H9 (cell line): ENCODE measurements around the gene DPYD. TPM values are rescaled to one million over a fixed set of nuclear protein-coding genes. Genes with fewer than 3 reads are reported as not detected.

ENCODE experiments used
- DNase-seq: peaks from one replicate; pipeline ENCODE4 v3.0.0-alpha.2; 2017
- H2AFZ ChIP-seq: one replicate; pipeline ENCODE4 v1.6.1; 2013; ENCODE audit warnings: mild to moderate bottlenecking, low read length, control low read depth, moderate library complexity
- H2AK5ac ChIP-seq: 2 replicates; pipeline ENCODE4 v1.6.1; 2013; ENCODE audit warnings: low read length, control low read depth, mixed read lengths; ENCODE audit not compliant: insufficient read length
- H2BK120ac ChIP-seq: one replicate; pipeline ENCODE4 v1.6.1; 2013; ENCODE audit warnings: low read depth, mild to moderate bottlenecking, low read length, control low read depth, inconsistent platforms; ENCODE audit not compliant: poor library complexity, severe bottlenecking
- H2BK12ac ChIP-seq: 2 replicates; pipeline ENCODE4 v1.6.1; 2013; ENCODE audit warnings: low read length, control low read depth, mixed read lengths, low read depth; ENCODE audit not compliant: insufficient read length
- H2BK15ac ChIP-seq: 2 replicates; pipeline ENCODE4 v1.6.1; 2013; ENCODE audit warnings: low read depth, low read length, control low read depth
- H2BK20ac ChIP-seq: one replicate; pipeline ENCODE4 v1.6.1; 2013; ENCODE audit warnings: low read depth, mild to moderate bottlenecking, low read length, control low read depth, inconsistent platforms; ENCODE audit not compliant: poor library complexity, severe bottlenecking
- H2BK5ac ChIP-seq: 2 replicates; pipeline ENCODE4 v1.6.1; 2013; ENCODE audit warnings: low read length, control low read depth, mixed read lengths; ENCODE audit not compliant: insufficient read length
- H3K14ac ChIP-seq: 2 replicates; pipeline ENCODE4 v1.6.1; 2013; ENCODE audit warnings: low read length, control low read depth; ENCODE audit not compliant: insufficient read depth
- H3K18ac ChIP-seq: 2 replicates; pipeline ENCODE4 v1.6.1; 2013; ENCODE audit warnings: low read depth, mild to moderate bottlenecking, mixed read lengths, low read length, control low read depth; ENCODE audit not compliant: insufficient read length
- H3K23ac ChIP-seq: 2 replicates; pipeline ENCODE4 v1.6.1; 2013; ENCODE audit warnings: low read length, control low read depth, mixed read lengths, low read depth; ENCODE audit not compliant: insufficient read length
- H3K23me2 ChIP-seq: 2 replicates; pipeline ENCODE4 v1.6.1; 2013; ENCODE audit warnings: low read depth, mild to moderate bottlenecking, mixed read lengths, low read length, control low read depth; ENCODE audit not compliant: insufficient read length, poor library complexity, severe bottlenecking
- H3K27ac ChIP-seq: 2 replicates; pipeline ENCODE4 v1.5.1; 2013; ENCODE audit warnings: low read length, control low read depth, mixed read lengths, low read depth; ENCODE audit not compliant: insufficient read length
- H3K27me3 ChIP-seq: 2 replicates; pipeline ENCODE4 v1.6.1; 2013; ENCODE audit warnings: low read length, control low read depth, inconsistent platforms; ENCODE audit not compliant: insufficient read depth
- H3K4ac ChIP-seq: 2 replicates; pipeline ENCODE4 v1.6.1; 2013; ENCODE audit warnings: low read depth, mild to moderate bottlenecking, control low read depth, inconsistent platforms, low read length, moderate library complexity
- H3K4me1 ChIP-seq: 2 replicates; pipeline ENCODE4 v1.6.1; 2013; ENCODE audit warnings: low read length, control low read depth, inconsistent platforms; ENCODE audit not compliant: insufficient read depth
- H3K4me2 ChIP-seq: 2 replicates; pipeline ENCODE4 v1.6.1; 2013; ENCODE audit warnings: low read length, control low read depth, mixed read lengths; ENCODE audit not compliant: insufficient read length, insufficient read depth
- H3K56ac ChIP-seq: 2 replicates; pipeline ENCODE4 v1.6.1; 2013; ENCODE audit warnings: low read depth, mild to moderate bottlenecking, mixed read lengths, low read length, control low read depth; ENCODE audit not compliant: insufficient read length
- H3K79me1 ChIP-seq: 2 replicates; pipeline ENCODE4 v1.6.1; 2013; ENCODE audit warnings: low read depth, mild to moderate bottlenecking, moderate library complexity, low read length, control low read depth, inconsistent platforms; ENCODE audit not compliant: insufficient read depth, poor library complexity, severe bottlenecking
- H3K79me2 ChIP-seq: 2 replicates; pipeline ENCODE4 v1.6.1; 2013; ENCODE audit warnings: low read length, control low read depth, inconsistent platforms; ENCODE audit not compliant: insufficient read depth
- H3K9ac ChIP-seq: 2 replicates; pipeline ENCODE4 v1.6.1; 2013; ENCODE audit warnings: low read length, control low read depth, mixed read lengths; ENCODE audit not compliant: insufficient read length; ENCODE audit errors: extremely low read depth
- H3K9me3 ChIP-seq: one replicate; pipeline ENCODE4 v1.6.1; 2013; ENCODE audit warnings: low read depth, low read length, inconsistent platforms; ENCODE audit not compliant: control insufficient read depth
- H3T11ph ChIP-seq: one replicate; pipeline ENCODE4 v1.6.1; 2013; ENCODE audit warnings: mild to moderate bottlenecking, low read length, control low read depth, inconsistent platforms
- H4K20me1 ChIP-seq: one replicate; pipeline ENCODE4 v1.6.1; 2013; ENCODE audit not compliant: control insufficient read depth, insufficient read length, insufficient read depth
- H4K5ac ChIP-seq: 2 replicates; pipeline ENCODE4 v1.6.1; 2013; ENCODE audit warnings: low read depth, mild to moderate bottlenecking, mixed read lengths, low read length, control low read depth; ENCODE audit not compliant: insufficient read length
- H4K8ac ChIP-seq: replicated peaks from 2 replicates; pipeline ENCODE4 v1.6.1; 2013; ENCODE audit warnings: low read length, control low read depth, mixed read lengths, low read depth; ENCODE audit not compliant: insufficient read length
- H4K91ac ChIP-seq: 2 replicates; pipeline ENCODE4 v1.6.1; 2013; ENCODE audit warnings: low read depth, mild to moderate bottlenecking, moderate library complexity, mixed read lengths, low read length, control low read depth; ENCODE audit not compliant: insufficient read length
- H3K27ac Mint-ChIP-seq, 3 experiments: 2 replicates in 2 of 3; 3 replicates in 1 of 3; pipeline ENCODE4 v1.8.0; 2020 to 2021; ENCODE audit warnings: mixed read lengths in 3 of 3, mild to moderate bottlenecking in 1 of 3, moderate library complexity in 1 of 3
- H3K27me3 Mint-ChIP-seq: 2 replicates; pipeline ENCODE4 v1.8.0; 2021; ENCODE audit warnings: low read depth, mild to moderate bottlenecking, moderate library complexity, mixed read lengths
- H3K36me3 Mint-ChIP-seq, 3 experiments: 2 replicates in 2 of 3; 3 replicates in 1 of 3; pipeline ENCODE4 v1.8.0; 2020 to 2021; ENCODE audit warnings: low read depth in 3 of 3, mixed read lengths in 3 of 3; ENCODE audit not compliant: insufficient read depth in 1 of 3
- H3K4me1 Mint-ChIP-seq, 2 experiments: 2 replicates each; pipeline ENCODE4 v1.8.0; 2020; ENCODE audit warnings: mixed read lengths in 2 of 2
- H3K4me3 Mint-ChIP-seq, 2 experiments: 2 replicates in 1 of 2; 3 replicates in 1 of 2; pipeline ENCODE4 v1.8.0; 2020 to 2021; ENCODE audit warnings: mild to moderate bottlenecking in 2 of 2, mixed read lengths in 2 of 2, moderate library complexity in 1 of 2
- H3K9me3 Mint-ChIP-seq, 2 experiments: 2 replicates in 1 of 2; 3 replicates in 1 of 2; pipeline ENCODE4 v1.8.0; 2020; ENCODE audit warnings: mild to moderate bottlenecking in 2 of 2, mixed read lengths in 2 of 2, moderate library complexity in 1 of 2
- WGBS: extraction: QIAGEN DNeasy Blood & Tissue Kit; methylation state at CpG from one replicate; pipeline ENCODE4 v1.1.7; 2013; ENCODE audit warnings: missing lambda C conversion rate, low lambda C conversion rate, mixed read lengths; ENCODE audit not compliant: insufficient read length; ENCODE audit errors: extremely low coverage; 5-methylcytosine and 5-hydroxymethylcytosine counted together
- total RNA-seq: library from RNA; stranded (reverse); gene quantifications from 2 replicates; pipeline ENCODE4 v1.2.1, GENCODE V29; 2021
- TF ChIP-seq, protein P1 (sequence below): fragments of 200-600 bp; sonication (generic); conservative IDR thresholded peaks from 3 replicates; pipeline ENCODE4 v1.8.0; 2021; ENCODE audit warnings: antibody characterized with exemption, mild to moderate bottlenecking

The DPYD gene
- total RNA-seq, 1 experiment from 2014 or later = 0.37 TPM

- Histone ChIP-seq H3T11ph (no peak overlapping the region), H2BK120ac (no peak overlapping the region), H4K20me1 (no peaks in the 10 kb centered on the region), H4K5ac (no peak overlapping the region), H2BK20ac (no peak overlapping the region), H3K4ac (no peak overlapping the region), H3K27ac (no peak overlapping the region), H2BK15ac (no peak overlapping the region), H2BK12ac (no peak overlapping the region), H3K56ac (no peak overlapping the region), H3K18ac (no peak overlapping the region), H3K27me3 (no peaks in the 10 kb centered on the region), H3K9ac (no peak overlapping the region), H3K14ac (no peak overlapping the region), H2BK5ac (no peak overlapping the region), H3K4me2 (no peak overlapping the region), H2AFZ (no peak overlapping the region), H4K91ac (no peak overlapping the region), H2AK5ac (no peak overlapping the region), H3K23ac (no peak overlapping the region), H3K79me2 (no peaks in the 10 kb centered on the region), H3K23me2 (no peaks in the 10 kb centered on the region), H3K4me1 (no peaks in the 10 kb centered on the region), H3K79me1 (no peaks in the 10 kb centered on the region), H4K8ac (no peak overlapping the region), H3K9me3 (no peaks in the 10 kb centered on the region)
- H3K4me3 Mint-ChIP-seq = no peak overlapping the region
- H3K4me1 Mint-ChIP-seq = peaks cover 0 to 2% of the 10 kb centered on the region in 2 experiments; a peak in 1 of 4 replicates
- WGBS = no CpG with 5 or more reads among the region's 3 CpGs
- TF ChIP-seq, protein P1, sequence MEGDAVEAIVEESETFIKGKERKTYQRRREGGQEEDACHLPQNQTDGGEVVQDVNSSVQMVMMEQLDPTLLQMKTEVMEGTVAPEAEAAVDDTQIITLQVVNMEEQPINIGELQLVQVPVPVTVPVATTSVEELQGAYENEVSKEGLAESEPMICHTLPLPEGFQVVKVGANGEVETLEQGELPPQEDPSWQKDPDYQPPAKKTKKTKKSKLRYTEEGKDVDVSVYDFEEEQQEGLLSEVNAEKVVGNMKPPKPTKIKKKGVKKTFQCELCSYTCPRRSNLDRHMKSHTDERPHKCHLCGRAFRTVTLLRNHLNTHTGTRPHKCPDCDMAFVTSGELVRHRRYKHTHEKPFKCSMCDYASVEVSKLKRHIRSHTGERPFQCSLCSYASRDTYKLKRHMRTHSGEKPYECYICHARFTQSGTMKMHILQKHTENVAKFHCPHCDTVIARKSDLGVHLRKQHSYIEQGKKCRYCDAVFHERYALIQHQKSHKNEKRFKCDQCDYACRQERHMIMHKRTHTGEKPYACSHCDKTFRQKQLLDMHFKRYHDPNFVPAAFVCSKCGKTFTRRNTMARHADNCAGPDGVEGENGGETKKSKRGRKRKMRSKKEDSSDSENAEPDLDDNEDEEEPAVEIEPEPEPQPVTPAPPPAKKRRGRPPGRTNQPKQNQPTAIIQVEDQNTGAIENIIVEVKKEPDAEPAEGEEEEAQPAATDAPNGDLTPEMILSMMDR = no peak
- H3K27me3 Mint-ChIP-seq = no peaks in the 10 kb centered on the region
- H3K27ac Mint-ChIP-seq = no peak overlapping the region
- no peak for DNase-seq
- H3K9me3 Mint-ChIP-seq = no peaks in the 10 kb centered on the region
- H3K36me3 Mint-ChIP-seq = no peaks in the 10 kb centered on the region
These were observed 792.4 kb downstream of the DPYD start for GRCh38 chr1:97128426-97128825.
